Right atrium auricular region (tissue), 2 donors: ENCODE measurements around the gene PPTC7. TPM values are rescaled to one million over a fixed set of nuclear protein-coding genes. Genes with fewer than 3 reads are reported as not detected.

Source experiments
- DNase-seq: peaks from one replicate; pipeline ENCODE4 v3.0.0-alpha.2; 2019; ENCODE audit warnings: low spot score
- H3K27ac ChIP-seq, 2 donors: fragments of 200-600 bp; sonication (generic); 1 replicate in 1 of 2; 2 replicates in 1 of 2; pipeline ENCODE4 v1.5.1; 2016 to 2019
- H3K27me3 ChIP-seq, 2 donors: fragments of 200-600 bp; sonication (generic); one replicate each; pipeline versions ENCODE4 v1.5.1 to v1.6.0; 2017 to 2019
- H3K36me3 ChIP-seq: fragments of 200-600 bp; sonication (generic); one replicate; pipeline ENCODE4 v1.5.1; 2016
- H3K4me1 ChIP-seq, 2 donors: fragments of 200-600 bp; sonication (generic); one replicate each; pipeline versions ENCODE4 v1.5.1 to v1.6.0; 2017 to 2019
- H3K4me3 ChIP-seq, 2 donors: fragments of 200-600 bp; sonication (generic); 1 replicate in 1 of 2; 2 replicates in 1 of 2; pipeline ENCODE4 v1.5.1; 2017 to 2019; ENCODE audit warnings: mild to moderate bottlenecking in 1 of 2, moderate library complexity in 1 of 2
- H3K9me3 ChIP-seq, 2 donors: fragments of 200-600 bp; sonication (generic); one replicate each; pipeline ENCODE4 v1.5.1; 2019
- CTCF ChIP-seq, 2 donors: fragments of 200-600 bp; sonication (generic); IDR thresholded peaks; one replicate each; pipeline ENCODE4 v1.5.1; 2019; ENCODE audit warnings: antibody characterized with exemption in 2 of 2
- total RNA-seq, 2 donors: library from RNA; depleted of rRNA; stranded (reverse); fragments of >200 nt; gene quantifications; one replicate each; pipeline ENCODE4 v1.1.0, GENCODE V29; 2016

Gene PPTC7
- total RNA-seq, 2 donors from 2014 or later = 32.1 to 53.6 TPM

- Histone ChIP-seq H3K4me3 (no peak overlapping the region), H3K27ac (peak overlapping the region; percentile 82 to 87), H3K9me3 (no peaks in the 10 kb centered on the region), H3K4me1 (peaks cover 0 to 50% of the 10 kb centered on the region in 2 donors), H3K27me3 (no peaks in the 10 kb centered on the region), H3K36me3 (peaks cover 8% of the 10 kb centered on the region)
- TF ChIP-seq CTCF (IDR thresholded peaks at IDR 0.05) = no peak
- no peak for DNase-seq
Measured at GRCh38 chr12:110543965-110544364, 39.2 kb downstream of the PPTC7 start.

- DNase-seq = peak; percentile 96
- Histone ChIP-seq H3K36me3 (peaks cover 13% of the 10 kb centered on the region), H3K4me1 (peaks cover 0 to 54% of the 10 kb centered on the region in 2 donors), H3K4me3 (no peak overlapping the region), H3K27ac (peak overlapping the region; percentile 82 to 87), H3K27me3 (no peaks in the 10 kb centered on the region), H3K9me3 (no peaks in the 10 kb centered on the region)
- TF ChIP-seq CTCF (IDR thresholded peaks at IDR 0.05) = no peak
Measured at GRCh38 chr12:110543252-110543959, 39.7 kb downstream of the PPTC7 start.

DNA sequence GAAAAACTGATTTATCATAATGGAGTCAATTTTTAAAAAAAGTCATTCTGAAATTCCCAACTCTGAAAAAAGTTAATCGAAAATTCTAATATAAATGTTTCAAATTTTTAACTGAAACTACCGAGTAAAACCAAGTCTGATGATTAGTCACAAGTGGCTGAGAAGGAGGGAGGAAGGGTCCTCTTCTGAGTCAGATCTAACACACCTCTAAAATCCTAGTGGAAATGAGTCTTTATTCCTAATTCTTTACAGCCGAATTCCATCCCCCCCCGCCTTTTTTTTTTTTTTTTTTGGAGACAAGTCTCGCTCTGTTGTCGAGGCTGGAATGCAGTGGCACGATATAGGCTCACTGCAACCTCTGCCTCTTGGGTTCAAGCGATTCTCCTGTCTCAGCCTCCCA lies 43.1 kb downstream of the PPTC7 start:
- no peak for TF ChIP-seq CTCF (IDR thresholded peaks at IDR 0.05)
- H3K9me3 ChIP-seq = no peaks in the 10 kb centered on the region
- peaks cover 37% of the 10 kb centered on the region for H3K36me3 ChIP-seq
- no peak overlapping the region for H3K4me3 ChIP-seq
- H3K4me1 ChIP-seq = peaks cover 0 to 52% of the 10 kb centered on the region in 2 donors
- DNase-seq = no peak
- H3K27me3 ChIP-seq = no peaks in the 10 kb centered on the region
- H3K27ac ChIP-seq = peak overlapping the region; percentile 82 to 87

- DNase-seq = no peak
- peaks cover 37% of the 10 kb centered on the region for H3K36me3 ChIP-seq
Measured at GRCh38 chr12:110538869-110539622, 44.1 kb downstream of the PPTC7 start.

More at GRCh38 chr12:110538869-110539622, 44.1 kb downstream of the PPTC7 start:
- no peak overlapping the region for H3K4me3 ChIP-seq
- H3K4me1 ChIP-seq = peaks cover 0 to 42% of the 10 kb centered on the region in 2 donors
- H3K27me3 ChIP-seq = no peaks in the 10 kb centered on the region
- H3K27ac ChIP-seq = peak overlapping the region; percentile 82 to 87
- no peak for TF ChIP-seq CTCF (IDR thresholded peaks at IDR 0.05)
- H3K9me3 ChIP-seq = no peaks in the 10 kb centered on the region
